CD4-positive, alpha-beta T cell treated with Interferon alpha-2 for 1 hour (primary cell): ENCODE data around the gene OR10P1.
"Not testable (repeated sequence)": the region's sequence is repeated elsewhere in the genome, so short reads cannot be mapped to it uniquely, and the experiment has no call there.

Experiments used
- DNase-seq, 2 donors: peaks; one replicate each; pipeline ENCODE4 v3.0.0-alpha.2; 2020 to 2022

The OR10P1 gene, protein sequence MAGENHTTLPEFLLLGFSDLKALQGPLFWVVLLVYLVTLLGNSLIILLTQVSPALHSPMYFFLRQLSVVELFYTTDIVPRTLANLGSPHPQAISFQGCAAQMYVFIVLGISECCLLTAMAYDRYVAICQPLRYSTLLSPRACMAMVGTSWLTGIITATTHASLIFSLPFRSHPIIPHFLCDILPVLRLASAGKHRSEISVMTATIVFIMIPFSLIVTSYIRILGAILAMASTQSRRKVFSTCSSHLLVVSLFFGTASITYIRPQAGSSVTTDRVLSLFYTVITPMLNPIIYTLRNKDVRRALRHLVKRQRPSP

DNA sequence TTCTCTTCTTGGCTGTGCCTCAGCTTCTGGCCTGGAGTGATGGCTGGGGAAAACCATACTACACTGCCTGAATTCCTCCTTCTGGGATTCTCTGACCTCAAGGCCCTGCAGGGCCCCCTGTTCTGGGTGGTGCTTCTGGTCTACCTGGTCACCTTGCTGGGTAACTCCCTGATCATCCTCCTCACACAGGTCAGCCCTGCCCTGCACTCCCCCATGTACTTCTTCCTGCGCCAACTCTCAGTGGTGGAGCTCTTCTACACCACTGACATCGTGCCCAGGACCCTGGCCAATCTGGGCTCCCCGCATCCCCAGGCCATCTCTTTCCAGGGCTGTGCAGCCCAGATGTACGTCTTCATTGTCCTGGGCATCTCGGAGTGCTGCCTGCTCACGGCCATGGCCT, at the start of gene OR10P1:
TSS of gene OR10P1 (plus strand) at position 40 of the 400 bp plus-strand sequence. CDS start at position 40, 0 bp downstream.
- no peak for DNase-seq

DNA sequence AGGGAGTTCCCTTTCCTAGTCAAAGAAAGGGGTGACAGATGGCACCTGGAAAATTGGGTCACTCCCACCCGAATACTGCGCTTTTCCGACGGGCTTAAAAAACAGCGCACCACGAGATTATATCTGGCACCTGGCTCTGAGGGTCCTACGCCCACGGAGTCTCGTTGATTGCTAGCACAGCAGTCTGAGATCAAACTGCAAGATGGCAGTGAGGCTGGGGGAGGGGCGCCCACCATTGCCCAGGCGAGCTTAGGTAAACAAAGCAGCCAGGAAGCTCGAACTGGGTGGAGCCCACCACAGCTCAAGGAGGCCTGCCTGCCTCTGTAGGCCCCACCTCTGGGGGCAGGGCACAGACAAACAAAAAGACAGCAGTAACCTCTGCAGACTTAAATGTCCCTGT, 46.5 kb upstream of the OR10P1 start:
- DNase-seq = not testable (repeated sequence)

DNA sequence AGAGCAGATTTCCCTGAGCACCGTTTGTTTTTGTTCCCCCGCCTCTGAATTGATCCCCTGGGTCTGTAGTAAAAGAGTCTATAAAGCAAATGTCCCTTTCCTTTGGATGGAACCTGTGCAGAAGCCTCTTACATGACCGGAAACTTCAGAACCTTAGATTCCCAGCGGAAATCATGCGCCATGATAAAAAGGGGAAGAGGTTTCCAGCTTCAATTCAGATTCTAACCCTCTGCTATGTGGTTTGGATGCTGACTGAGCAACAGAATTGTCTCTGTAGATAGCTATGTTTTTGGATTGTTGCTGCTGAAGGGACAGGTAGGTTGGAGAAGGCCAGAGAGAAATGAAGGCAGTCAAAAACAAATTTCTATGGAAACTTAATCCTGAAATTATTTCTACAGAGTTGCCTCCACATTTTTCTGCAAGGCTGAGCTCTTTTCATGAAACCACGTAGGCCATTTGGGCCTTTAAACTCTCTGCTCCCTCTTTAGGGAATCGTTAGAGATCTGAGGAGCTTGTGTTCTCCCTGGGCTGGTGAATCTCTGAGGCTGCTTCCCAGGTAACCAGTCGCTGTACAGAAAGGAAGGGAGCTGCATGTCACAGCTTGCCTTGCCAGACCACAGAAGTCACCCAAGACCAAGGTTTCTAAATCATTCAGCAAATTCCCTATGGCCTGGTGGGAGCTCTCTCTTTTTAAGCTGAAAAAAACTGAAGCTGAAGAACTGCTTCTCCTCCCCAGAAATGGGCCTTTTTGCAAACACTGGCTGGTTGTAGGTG, 28.7 kb upstream of the OR10P1 start:
- DNase-seq = no peak

DNA sequence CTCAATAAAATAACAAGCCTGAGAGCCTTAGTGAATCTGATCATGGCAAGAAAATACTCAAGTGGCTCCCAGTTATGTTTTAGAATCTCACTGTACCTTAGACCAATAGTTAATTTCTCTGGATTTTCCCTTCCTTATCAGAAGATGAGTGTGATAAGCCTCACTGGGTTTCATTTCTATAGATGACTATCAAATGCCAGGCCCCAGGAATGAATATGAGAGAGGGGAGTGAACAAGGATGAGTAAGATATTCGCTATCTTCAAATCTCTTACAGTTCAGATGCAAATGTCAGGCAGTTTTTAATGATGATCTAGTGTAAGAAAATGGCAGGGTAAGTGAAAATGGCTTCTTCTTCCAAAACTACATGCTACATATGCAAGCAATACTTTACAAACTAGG, 26.1 kb upstream of the OR10P1 start:
- no peak for DNase-seq

DNA sequence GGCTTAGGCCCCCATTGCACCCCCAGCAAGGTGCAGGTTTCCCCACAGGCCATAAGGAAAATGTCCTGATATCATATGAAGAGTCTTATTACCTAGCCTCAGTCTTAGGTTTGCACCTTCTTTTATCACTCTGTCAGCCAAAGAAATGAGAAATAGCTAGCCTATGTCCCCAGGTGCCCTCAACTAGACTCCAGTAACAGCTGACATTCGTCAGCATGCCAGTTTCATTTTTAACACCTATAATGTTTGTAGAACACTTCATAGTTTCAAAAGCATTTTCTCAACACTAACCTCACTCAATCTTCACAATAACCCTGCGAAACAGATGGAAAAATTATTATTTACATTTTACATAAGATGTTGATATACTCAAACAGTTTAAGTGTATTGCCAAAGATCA, 24.0 kb upstream of the OR10P1 start:
- DNase-seq = no peak

DNA sequence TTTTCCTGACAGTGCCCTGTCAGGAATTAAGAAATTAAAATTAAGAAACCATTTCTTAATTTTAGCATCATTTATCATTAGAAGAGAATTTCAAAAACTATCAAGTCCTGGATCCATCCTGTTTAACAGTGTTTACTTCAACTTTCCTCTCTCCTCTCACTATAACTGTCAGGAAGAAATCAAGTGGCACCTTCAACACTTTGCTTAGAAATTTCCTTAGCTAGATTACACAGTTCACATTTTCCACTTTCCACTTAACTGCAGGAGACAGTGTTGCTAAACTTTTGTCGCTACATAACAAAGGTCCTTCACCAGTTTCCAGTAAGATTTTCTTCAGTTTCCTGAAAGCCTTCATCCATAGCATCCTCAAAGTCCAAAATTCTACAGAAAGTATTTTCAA, 21.9 kb upstream of the OR10P1 start:
- no peak for DNase-seq

DNA sequence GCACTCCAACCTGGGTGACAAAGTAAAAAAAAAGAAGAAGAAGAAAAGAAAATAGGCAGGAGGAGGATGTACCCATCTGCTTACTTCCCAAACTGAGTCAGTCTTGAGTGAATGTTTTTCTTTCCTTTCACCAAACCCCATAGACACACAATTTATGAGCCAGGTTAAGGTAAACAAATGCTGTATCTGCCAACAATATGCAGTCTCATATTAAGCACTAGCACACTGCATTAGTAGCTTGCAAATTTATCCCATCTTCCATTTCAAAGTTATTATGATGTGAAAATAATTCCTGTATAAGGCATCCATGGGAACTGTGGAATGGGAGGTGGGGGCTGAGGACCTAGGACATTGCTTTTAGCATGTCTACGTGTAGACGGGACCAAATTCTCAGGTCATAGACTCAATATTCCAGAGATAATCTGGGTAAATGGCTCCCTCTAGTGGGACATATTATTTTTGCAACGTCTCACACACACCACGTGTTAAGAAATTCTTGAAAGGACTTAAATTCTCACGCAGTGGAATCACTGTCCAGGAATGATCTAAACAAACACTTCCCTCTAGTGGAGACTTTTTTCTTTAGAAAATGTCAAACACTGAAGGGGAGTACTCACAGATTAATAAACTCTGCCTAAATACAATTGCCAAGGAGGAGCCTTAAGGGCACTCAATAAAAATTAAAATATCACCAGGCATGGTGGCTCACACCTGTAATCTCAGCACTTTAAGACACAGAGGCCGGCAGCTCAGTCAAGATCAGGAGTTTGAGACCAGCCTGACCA, 17.1 kb upstream of the OR10P1 start:
- DNase-seq = peak; percentile 53 to 81

DNA sequence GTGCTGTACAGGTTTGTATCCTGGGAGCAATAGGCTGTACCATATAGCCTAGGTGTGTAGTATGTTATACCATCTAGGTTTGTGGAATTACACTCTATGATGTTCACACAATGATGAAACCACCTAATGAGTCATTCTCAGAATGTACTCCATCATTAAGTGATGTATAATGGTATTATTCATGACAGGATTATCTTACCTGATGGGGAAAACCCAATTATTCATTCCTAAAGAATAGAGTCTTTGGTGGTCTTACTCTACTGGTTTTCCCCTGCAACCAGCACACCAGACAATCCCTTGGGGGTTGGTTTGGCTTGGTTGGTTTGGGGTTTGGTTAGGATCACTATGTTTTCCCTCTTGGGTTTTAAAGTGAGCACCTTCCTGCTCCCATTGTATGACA, 12.6 kb upstream of the OR10P1 start:
- no peak for DNase-seq

DNA sequence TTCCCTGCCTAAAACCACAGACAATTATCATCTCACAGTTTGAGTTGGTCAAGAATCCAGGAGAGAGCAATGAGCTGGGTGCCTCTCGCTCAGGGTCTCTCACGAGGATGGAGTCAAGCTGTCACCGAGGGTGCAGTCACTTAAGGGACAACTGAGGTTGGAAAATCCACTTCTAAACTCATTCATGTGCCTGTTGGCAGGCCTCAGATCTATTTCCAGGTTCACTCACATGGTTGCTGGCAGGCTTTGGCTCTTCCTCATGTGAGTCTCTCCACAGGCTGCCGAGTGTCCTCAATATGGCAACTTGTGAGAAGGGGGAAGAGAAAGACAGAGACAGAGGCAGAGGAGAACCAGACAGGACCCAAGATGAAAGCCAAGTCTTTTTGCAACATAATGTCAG, 10.5 kb upstream of the OR10P1 start:
- DNase-seq = no peak

DNA sequence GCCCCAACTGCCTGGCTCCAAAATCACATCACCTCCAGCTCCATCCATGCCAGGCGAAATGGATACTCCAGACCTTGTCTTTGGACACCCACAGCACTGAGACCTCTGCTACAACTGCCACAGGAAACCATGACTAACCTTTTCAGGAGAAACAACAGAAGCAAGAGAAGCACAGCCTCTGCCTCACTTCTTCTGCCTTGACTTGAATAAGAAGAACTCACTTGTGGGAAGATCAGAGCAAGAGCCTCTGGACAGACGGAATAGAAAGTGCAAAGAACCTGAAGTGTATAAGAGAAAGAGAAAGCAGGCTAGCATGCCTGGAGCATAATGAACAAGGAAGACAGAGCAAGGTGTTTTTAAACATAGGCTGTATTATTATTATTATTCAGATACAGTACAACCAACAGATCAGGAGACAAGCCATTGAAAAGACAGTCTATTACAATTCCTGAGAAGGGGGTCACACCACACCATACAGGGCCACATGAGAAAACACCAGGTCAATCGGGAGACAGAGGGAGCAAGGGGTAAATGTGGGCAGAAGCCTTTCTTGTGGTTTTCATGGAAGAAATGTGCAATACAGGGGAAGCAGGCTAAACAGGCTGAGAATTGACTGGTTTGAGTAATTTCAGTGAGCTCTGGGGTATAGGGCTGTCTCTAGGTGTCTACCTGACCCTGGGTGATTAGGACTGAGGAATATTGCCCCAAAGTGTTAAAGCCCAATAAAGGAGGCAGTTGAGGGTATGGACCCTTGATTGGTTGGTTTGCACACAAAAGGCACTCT, 7.4 kb upstream of the OR10P1 start:
- no peak for DNase-seq

DNA sequence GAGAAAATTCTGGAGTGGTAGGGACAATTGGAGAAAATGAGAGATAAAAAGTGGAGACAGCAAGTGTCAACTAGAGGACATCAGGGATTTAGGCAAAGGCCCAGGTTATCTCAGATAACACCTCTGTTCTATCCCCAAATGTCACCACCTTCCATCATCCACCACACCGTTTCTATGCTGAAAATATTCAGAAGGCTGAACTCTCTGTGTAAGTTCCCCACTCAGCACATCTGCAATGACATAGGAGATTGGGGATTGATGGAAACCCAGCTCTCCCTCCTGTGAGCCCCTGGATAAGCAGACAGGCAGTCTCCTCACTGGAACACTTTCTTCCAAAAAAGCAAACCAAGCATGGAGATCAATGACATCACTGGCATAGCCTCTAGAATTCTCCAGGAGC, 5.6 kb upstream of the OR10P1 start:
- DNase-seq = no peak

DNA sequence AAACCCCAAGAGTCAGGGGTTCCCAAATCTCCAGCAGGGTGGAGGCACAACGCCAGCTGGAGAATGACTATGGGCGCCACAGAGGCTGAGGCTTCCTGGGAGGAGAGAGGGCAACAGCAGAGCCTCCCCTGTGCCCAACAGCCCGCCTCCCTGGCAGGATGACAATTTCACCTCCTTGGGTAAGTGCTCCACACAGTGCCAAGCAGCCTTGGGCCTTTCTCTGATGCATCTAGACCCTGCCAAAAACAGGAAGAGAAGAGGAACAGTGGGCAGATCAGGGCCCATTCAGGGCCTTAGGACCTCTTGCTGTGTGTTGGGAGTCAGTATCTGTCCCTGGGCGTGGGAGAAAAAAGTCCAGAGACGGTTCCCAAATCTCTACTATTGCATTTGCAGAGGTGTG, 5.0 kb upstream of the OR10P1 start:
- DNase-seq = no peak

DNA sequence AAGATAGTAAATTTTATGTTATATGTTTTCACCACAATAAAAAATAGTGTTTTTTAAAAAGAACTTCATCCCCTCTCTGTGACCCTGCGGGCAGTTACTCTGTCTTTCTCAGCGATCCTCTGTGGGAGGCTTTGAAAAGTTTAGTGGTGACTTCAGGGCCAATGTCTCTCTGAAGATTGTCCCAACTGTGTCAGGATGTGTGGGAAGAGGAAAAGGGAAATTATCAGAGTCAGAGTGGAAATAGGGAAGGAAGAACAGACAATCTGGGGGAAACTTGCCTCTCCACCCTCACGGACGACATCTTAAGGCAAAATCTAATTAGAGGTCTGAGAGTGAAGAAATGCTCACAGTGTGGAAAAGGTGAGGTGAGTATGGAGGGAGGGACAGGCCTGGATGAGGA, 3.5 kb upstream of the OR10P1 start:
- no peak for DNase-seq

DNA sequence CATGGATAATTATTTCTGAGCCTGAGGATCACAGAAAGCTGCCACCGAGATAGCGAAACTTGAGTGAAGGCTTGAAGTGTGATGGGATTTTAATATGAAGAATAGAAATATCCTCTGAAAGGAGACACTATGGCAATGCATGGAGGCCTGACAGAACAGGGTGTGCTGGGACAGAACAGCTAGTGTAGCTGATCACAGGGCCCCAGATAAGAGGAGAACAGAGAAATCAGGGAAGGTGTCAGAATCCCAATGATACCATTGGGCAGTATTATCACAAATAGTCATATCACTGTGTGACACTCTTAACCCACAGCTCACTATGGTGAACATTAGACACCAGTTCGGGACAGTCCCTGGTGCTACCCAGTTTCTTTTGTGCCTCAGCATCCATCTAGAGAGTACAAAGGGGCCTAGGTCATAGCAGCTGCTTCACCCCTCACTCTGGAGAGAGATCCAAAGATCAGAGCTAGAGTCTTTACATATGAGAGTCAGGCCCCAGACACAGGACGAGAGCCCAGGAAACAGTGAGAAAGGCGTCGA, 506 bp upstream of the OR10P1 start:
- no peak for DNase-seq

DNA sequence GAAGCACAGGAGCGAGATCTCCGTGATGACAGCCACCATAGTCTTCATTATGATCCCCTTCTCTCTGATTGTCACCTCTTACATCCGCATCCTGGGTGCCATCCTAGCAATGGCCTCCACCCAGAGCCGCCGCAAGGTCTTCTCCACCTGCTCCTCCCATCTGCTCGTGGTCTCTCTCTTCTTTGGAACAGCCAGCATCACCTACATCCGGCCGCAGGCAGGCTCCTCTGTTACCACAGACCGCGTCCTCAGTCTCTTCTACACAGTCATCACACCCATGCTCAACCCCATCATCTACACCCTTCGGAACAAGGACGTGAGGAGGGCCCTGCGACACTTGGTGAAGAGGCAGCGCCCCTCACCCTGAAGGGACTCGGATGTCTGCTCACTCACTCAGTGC, 775 bp downstream of the OR10P1 start:
- peak in 1 of 2 donors; percentile 47 for DNase-seq

DNA sequence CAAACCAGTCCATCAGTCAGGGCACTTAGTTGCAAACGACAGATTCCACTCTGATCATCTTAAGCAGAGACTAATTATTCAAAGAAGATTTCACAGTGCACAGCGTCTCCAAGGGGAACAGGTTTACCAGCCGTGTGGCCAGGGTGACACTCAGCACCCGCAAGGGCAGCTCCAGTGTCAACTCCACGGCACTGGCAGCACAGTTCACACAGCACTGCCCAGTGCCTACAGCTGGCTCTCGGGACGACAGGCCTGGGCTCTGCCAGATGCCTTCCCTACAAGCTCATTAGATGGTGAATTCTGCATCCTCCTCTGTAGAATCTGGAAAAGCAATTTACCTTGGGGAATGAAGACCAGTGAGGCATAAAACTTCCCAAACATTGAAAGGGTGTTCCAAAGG, 4.9 kb downstream of the OR10P1 start:
- DNase-seq = no peak

DNA sequence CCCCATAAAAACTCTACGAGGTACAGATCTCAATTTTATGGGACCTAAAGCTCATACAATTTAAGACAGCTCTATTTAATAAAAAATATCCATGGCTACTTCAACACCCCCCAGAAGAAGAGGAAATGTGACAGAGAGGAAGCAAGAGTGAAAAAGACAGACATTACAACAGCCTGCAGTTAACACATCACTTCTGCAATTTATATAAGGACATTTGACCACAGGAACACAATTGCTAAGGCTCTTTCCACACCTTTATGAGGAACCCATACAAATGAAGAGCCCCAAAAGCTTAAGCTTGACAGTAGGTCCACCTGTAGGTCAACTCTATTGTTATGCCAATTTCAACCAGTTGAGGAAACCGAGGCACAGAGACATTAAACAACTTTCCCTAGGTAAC, 5.6 kb downstream of the OR10P1 start:
- DNase-seq = no peak

DNA sequence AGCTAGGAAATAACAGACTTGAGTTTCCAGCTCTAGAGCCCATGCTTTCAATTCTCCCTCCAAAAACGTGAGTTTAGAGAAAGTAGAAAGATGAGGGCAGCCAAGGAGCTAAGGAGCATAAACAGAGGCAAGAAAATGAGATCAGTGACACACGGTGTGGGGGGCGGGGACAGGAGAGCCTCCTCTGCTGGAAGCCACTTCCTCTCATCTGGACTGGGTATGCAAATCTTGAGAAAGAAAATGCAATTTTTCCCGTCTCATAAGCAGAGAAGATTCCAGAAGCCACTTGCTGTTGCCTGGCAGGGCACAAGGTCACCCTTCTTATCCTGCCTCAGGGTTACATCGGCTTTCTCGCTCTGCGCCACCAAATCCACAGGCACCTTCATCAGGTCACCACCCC, 6.0 kb downstream of the OR10P1 start:
- DNase-seq = peak in 1 of 2 donors; percentile 30

DNA sequence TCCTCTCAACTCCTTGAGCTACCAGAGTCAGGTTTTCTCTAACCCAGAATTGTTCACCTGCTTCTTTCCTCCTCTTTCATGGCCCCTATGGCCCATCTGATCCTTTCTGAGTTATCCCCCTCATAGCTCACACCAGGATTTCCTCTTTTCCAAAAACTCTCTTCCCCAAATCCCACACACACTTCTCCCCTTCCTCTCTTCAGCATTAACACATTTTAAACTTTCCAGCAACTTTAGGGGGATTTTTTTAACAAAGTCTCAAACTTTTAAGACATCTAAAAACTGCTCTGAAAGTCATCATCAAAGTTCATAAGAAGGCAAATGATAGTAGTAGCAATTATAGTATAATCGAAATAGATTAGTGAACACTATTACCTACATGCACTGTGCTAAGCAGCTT, 7.9 kb downstream of the OR10P1 start:
- no peak for DNase-seq

DNA sequence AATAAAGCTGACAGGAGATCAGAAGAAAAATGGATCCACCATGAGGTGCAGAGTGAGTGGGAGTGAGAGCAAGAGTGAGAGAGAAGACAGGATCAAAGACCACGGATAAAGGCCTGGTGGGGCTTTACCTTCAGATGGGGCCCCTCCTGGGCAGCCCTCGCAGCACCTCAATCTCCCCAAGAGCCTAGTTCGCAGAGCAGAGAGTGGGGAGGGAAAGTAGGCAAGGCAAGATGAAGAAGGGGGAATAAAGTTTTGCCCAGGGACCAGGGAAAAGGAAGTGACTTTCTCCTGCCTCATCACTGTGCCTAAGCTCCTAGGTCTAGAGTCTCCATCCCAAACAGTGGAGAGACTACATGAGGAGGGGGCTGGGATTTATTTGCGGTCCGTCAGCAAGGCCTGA, 10.3 kb downstream of the OR10P1 start:
- DNase-seq = no peak

DNA sequence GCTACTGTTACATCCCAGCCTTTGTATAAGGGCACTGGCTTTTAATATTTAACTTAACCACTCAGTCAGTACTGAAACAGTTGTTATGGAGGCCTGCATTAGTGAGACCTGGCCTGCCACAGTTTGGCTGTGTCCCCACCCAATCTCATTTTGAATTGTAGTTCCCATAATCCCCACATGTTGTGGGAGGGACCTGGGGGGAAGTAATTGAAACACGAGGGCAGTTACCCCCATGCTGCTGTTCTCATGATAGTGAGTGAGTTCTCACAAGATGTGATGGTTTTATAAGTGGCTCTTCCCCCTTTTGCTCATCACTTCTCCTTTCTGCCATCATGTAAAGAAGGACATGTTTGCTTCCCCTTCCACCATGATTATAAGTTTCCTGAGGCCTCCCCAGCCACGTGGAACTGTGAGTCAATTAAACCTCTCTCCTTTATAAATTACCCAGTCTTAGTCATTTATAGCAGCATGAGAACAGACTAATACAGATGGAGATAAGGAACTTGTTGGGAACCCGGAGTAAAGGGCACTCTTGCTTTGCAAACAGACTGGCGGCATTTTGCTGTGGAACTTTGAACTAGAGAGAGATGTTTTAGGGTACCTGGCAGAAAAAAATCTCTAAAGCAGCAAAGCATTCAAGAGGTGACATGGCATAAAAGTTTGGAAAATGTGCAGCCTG, 14.1 kb downstream of the OR10P1 start:
- peak in 1 of 2 donors; percentile 42 for DNase-seq

DNA sequence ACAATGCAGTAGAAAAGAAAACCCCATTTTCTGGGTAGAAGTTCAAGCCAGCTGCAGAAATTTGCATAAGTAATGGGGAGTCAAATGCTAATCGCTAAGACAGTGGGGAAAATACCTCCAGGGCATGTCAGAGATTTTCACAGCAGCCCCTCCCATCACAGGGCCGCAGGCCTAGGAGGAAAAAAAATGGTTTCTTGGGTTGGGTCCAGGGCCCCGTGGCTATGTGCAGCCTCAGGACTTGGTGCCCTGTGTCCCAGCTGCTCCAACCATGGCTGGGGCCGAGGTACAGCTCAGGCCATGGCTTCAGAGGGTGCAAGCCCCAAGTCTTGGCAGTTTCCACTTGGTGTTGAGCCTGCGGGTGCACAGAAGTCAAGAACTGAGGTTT, 14.6 kb downstream of the OR10P1 start:
- no peak for DNase-seq
